ENCODE measurements around the gene PALD1. TPM values are rescaled to one million over a fixed set of nuclear protein-coding genes. Genes with fewer than 3 reads are reported as not detected.
"Not testable (repeated sequence)": the region's sequence is repeated elsewhere in the genome, so short reads cannot be mapped to it uniquely, and the experiment has no call there.

PALD1 gene
- total and polyA plus RNA-seq, 8 donors = 2.2 to 15.1 (median 3.9) TPM

GRCh38 chr10:70481105-70481504, 2.5 kb downstream of the PALD1 start:
- Histone ChIP-seq H3K4me1 (peaks cover 0 to 18% (median 5%) of the 10 kb centered on the region in 3 donors), H3K36me3 (no peaks in the 10 kb centered on the region), H3K27ac (peak overlapping the region; percentile 17 to 85 (median 61)), H3K9me3 (no peaks in the 10 kb centered on the region), H3K27me3 (no peaks in the 10 kb centered on the region), H3K4me3 (no peak overlapping the region)
- FAIRE-seq (no peak), ATAC-seq (peak in 3 of 4 donors; percentile 18 to 29 (median 21)), DNase-seq (peak in 3 of 6 donors; percentile 22 to 63 (median 42))
- WGBS, 2 donors = 53 to 60% methylated on average over 9 of the region's 9 CpGs
- intact Hi-C loops (cut with DNase I) = no loop called here
- TF ChIP-seq, protein P1, sequence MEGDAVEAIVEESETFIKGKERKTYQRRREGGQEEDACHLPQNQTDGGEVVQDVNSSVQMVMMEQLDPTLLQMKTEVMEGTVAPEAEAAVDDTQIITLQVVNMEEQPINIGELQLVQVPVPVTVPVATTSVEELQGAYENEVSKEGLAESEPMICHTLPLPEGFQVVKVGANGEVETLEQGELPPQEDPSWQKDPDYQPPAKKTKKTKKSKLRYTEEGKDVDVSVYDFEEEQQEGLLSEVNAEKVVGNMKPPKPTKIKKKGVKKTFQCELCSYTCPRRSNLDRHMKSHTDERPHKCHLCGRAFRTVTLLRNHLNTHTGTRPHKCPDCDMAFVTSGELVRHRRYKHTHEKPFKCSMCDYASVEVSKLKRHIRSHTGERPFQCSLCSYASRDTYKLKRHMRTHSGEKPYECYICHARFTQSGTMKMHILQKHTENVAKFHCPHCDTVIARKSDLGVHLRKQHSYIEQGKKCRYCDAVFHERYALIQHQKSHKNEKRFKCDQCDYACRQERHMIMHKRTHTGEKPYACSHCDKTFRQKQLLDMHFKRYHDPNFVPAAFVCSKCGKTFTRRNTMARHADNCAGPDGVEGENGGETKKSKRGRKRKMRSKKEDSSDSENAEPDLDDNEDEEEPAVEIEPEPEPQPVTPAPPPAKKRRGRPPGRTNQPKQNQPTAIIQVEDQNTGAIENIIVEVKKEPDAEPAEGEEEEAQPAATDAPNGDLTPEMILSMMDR (IDR thresholded peaks at IDR 0.05) = no peak

DNA sequence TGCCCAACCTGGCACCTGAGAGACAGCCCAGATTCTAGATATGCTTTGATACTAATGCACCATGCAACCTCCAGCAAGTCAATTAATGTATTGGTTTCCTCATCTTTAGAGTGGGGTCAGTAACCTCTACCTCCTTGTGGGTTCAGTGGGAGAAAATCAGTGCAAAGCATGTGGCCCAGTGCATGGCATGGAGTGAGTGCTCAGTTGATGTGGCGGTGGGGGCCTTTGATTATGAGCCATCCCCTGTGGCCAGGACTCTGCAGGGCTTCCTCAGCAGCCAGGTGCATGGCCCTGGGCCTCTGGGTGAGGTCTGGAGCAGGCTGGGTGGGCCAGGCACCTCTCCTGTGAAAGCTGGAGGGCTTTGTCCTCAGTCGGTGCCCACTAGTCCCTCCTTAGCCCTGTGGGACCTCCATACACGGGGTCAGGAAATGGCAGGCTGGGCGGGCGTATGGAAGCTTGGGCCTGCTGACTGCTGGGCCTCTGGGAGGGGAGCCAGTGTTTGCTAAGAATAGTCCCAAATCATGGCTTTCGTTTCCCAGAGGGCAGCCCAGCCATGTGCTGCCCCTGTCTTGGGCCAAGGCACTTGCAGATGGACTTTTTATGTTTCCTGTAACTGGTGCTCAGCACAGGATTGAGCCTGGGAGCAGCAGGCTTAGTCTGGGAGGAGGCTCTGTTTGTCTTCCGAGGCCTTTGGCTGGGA, 3.4 kb downstream of the PALD1 start:
- 73 to 74% methylated on average over 7 of the region's 7 CpGs for WGBS, 2 donors
- no peaks in the 10 kb centered on the region for H3K36me3 ChIP-seq
- intact Hi-C loops (cut with DNase I) = no loop called here
- TF ChIP-seq, protein P1 (IDR thresholded peaks at IDR 0.05) = no peak
- H3K27ac ChIP-seq = peak overlapping the region in 1 of 4 donors; percentile 85
- FAIRE-seq (no peak), ATAC-seq (no peak), DNase-seq (no peak)
- H3K4me3 ChIP-seq = no peak overlapping the region
- peaks cover 0 to 18% (median 5%) of the 10 kb centered on the region in 3 donors for H3K4me1 ChIP-seq
- no peaks in the 10 kb centered on the region for H3K27me3 ChIP-seq
- H3K9me3 ChIP-seq = no peaks in the 10 kb centered on the region

DNA sequence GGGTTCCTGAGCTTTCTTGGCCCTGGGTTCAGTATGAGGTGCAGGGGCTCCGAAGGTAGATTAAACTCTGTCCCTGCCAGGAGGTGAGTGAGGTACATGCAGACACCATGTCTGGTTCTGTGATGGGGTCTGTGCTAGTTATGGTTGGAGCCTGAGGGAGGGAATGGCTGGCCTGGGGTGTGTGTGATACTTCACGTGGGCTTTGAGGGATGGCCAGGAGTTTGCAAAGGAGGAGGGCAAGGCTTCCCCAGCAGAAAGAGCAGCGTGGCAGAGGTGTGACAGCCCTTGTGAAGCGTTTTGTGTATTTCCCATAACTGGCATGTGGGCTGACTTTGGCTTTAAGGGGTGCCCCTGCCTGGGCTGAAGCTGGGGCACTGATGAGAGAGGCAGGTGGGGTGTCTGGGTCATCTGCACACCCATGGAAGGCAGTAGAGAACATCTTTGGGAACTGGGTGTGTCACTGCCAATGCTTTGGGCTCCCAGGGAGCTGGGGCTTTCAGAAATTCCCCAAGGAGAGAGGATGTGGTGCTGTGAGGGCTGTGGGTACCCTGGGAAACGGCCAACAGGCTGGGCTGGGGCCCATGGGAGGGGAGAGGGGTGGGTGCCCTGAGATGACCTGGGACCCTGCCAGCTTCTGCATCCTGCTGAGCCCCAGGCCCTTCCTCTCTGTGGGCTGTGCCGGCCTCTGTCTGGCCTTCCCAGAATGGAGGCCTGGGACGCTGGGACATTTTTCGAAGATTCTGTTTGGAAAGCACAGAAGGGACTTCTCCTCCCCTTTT, 4.6 kb downstream of the PALD1 start:
- Histone ChIP-seq H3K9me3 (no peaks in the 10 kb centered on the region), H3K27ac (no peak overlapping the region), H3K36me3 (no peaks in the 10 kb centered on the region), H3K4me1 (peaks cover 0 to 14% (median under 1%) of the 10 kb centered on the region in 3 donors), H3K27me3 (no peaks in the 10 kb centered on the region), H3K4me3 (no peak overlapping the region)
- FAIRE-seq = no peak
- TF ChIP-seq, protein P1 (IDR thresholded peaks at IDR 0.05) = no peak
- no peak for DNase-seq
- intact Hi-C loops (cut with DNase I) = no loop called here
- ATAC-seq = no peak
- 77 to 79% methylated on average over 8 of the region's 8 CpGs for WGBS, 2 donors

DNA sequence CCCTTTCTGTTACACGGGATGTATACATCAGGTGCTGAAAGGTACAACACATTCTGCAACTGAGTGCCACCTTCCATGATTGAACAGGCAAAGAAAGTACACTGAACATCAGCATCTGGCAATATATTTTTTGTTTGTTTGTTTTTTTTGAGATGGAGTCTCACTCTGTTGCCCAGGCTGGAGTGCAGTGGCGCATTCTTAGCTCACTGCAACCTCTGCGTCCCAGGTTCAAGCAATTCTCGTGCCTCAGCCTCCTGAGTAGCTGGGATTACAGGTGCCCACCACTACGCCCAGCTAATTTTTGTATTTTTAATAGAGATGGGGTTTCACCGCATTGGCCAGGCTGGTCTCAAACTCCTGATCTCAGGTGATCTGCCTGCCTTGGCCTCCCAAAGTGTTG, 5.3 kb downstream of the PALD1 start:
- FAIRE-seq; H3K27me3 ChIP-seq; DNase-seq; H3K9me3 ChIP-seq; H3K36me3 ChIP-seq; H3K27ac ChIP-seq; ATAC-seq; intact Hi-C loops (cut with DNase I); H3K4me3 ChIP-seq: not testable (repeated sequence)
- WGBS, 2 donors = 87 to 89% methylated on average over 6 of the region's 6 CpGs
- H3K4me1 ChIP-seq = peaks cover 0 to 14% (median 0%) of the 10 kb centered on the region in 3 donors

GRCh38 chr10:70487824-70488223, 9.3 kb downstream of the PALD1 start:
- H3K36me3 ChIP-seq = no peaks in the 10 kb centered on the region
- H3K27me3 ChIP-seq = no peaks in the 10 kb centered on the region
- intact Hi-C loops (cut with DNase I) = no loop called here
- ATAC-seq (no peak), DNase-seq (no peak), FAIRE-seq (no peak)
- WGBS, 2 donors = 60 to 67% methylated on average over 3 of the region's 3 CpGs
- H3K27ac ChIP-seq = no peak overlapping the region
- no peak overlapping the region for H3K4me3 ChIP-seq
- H3K9me3 ChIP-seq = no peaks in the 10 kb centered on the region
- TF ChIP-seq, protein P1 (IDR thresholded peaks at IDR 0.05) = no peak
- H3K4me1 ChIP-seq = no peaks in the 10 kb centered on the region
